Hepatocyte (in vitro differentiated cells): Measurements from ENCODE around the gene GARIN5B. TPM values are rescaled to one million over a fixed set of nuclear protein-coding genes. Genes with fewer than 3 reads are reported as not detected.

Source experiments
- polyA plus RNA-seq: library from polyadenylated mRNA; unstranded; fragments of >200 nt; fragmentation: Nextera tagmentation; extraction: Ambion mirVana; gene quantifications from 2 replicates; pipeline ENCODE4 v1.2.1, GENCODE V29; 2016
- total RNA-seq: library from RNA; depleted of rRNA; stranded (reverse); fragments of >200 nt; gene quantifications from 2 replicates; pipeline ENCODE4 v1.2.3, GENCODE V29; 2014

Gene GARIN5B
- total and polyA plus RNA-seq, 2 experiments from 2014 or later: 0.18 TPM; not detected in 1

Other genes with a start within 250 kb of the GARIN5B start
- gene PPP1R12C, start 245.6 kb downstream of the GARIN5B start, total RNA-seq: 69.7 and 71.8 TPM in 2 replicates
- 74.5 and 83.6 TPM in 2 replicates for gene PPP1R12C, start 245.6 kb downstream of the GARIN5B start, polyA plus RNA-seq
- 9.6 and 11.5 TPM in 2 replicates for gene TNNT1, start 214.1 kb downstream of the GARIN5B start, total RNA-seq
- 32.1 and 86.4 TPM in 2 replicates for gene TNNT1, start 214.1 kb downstream of the GARIN5B start, polyA plus RNA-seq
- 1.4 and 2.9 TPM in 2 replicates for gene TNNI3, start 205.5 kb downstream of the GARIN5B start, total RNA-seq
- 1.4 and 1.6 TPM in 2 replicates for gene TNNI3, start 205.5 kb downstream of the GARIN5B start, polyA plus RNA-seq
- gene DNAAF3, start 196.6 kb downstream of the GARIN5B start, total RNA-seq: 0.17 and 1.9 TPM in 2 replicates
- gene DNAAF3, start 196.6 kb downstream of the GARIN5B start, polyA plus RNA-seq: 3.8 and 4.9 TPM in 2 replicates
- 0.60 and 1.4 TPM in 2 replicates for gene SYT5, start 183.0 kb downstream of the GARIN5B start, total RNA-seq
- gene SYT5, start 183.0 kb downstream of the GARIN5B start, polyA plus RNA-seq: 0.86 and 0.98 TPM in 2 replicates
- 30.9 and 31.5 TPM in 2 replicates for gene PTPRH, start 153.8 kb downstream of the GARIN5B start, total RNA-seq
- 7.2 and 7.3 TPM in 2 replicates for gene PTPRH, start 153.8 kb downstream of the GARIN5B start, polyA plus RNA-seq
- gene TMEM86B, start 134.5 kb downstream of the GARIN5B start, total RNA-seq: 18.6 and 21.1 TPM in 2 replicates
- 48.6 and 62.3 TPM in 2 replicates for gene TMEM86B, start 134.5 kb downstream of the GARIN5B start, polyA plus RNA-seq
- 37.1 and 39.5 TPM in 2 replicates for gene PPP6R1, start 104.2 kb downstream of the GARIN5B start, total RNA-seq
- 76.0 and 79.3 TPM in 2 replicates for gene PPP6R1, start 104.2 kb downstream of the GARIN5B start, polyA plus RNA-seq
- gene HSPBP1, start 83.2 kb downstream of the GARIN5B start, total RNA-seq: 31.5 and 33.9 TPM in 2 replicates
- 52.2 and 54.5 TPM in 2 replicates for gene HSPBP1, start 83.2 kb downstream of the GARIN5B start, polyA plus RNA-seq
- 3.3 and 13.2 TPM in 2 replicates for gene BRSK1, start 79.3 kb downstream of the GARIN5B start, total RNA-seq
- gene BRSK1, start 79.3 kb downstream of the GARIN5B start, polyA plus RNA-seq: 2.4 and 2.7 TPM in 2 replicates
- 10.6 and 25.4 TPM in 2 replicates for gene TMEM150B, start 37.9 kb downstream of the GARIN5B start, total RNA-seq
- gene TMEM150B, start 37.9 kb downstream of the GARIN5B start, polyA plus RNA-seq: 8.1 and 9.2 TPM in 2 replicates
- 13.6 and 22.8 TPM in 2 replicates for gene KMT5C, start 23.4 kb downstream of the GARIN5B start, total RNA-seq
- gene KMT5C, start 23.4 kb downstream of the GARIN5B start, polyA plus RNA-seq: 23.6 and 38.0 TPM in 2 replicates
- 0.20 and 0.50 TPM in 2 replicates for gene COX6B2, start 8.5 kb downstream of the GARIN5B start, total RNA-seq
- gene COX6B2, start 8.5 kb downstream of the GARIN5B start, polyA plus RNA-seq: 4.5 and 7.8 TPM in 2 replicates
- gene IL11, start 7.2 kb upstream of the GARIN5B start, total RNA-seq: 1.4 and 4.4 TPM in 2 replicates
- gene IL11, start 7.2 kb upstream of the GARIN5B start, polyA plus RNA-seq: 6.6 and 8.5 TPM in 2 replicates
- gene TMEM190, start 13.6 kb upstream of the GARIN5B start, total RNA-seq: not detected in 2 replicates
- 6.6 and 13.0 TPM in 2 replicates for gene TMEM190, start 13.6 kb upstream of the GARIN5B start, polyA plus RNA-seq
- 1.8 and 9.1 TPM in 2 replicates for gene TMEM238, start 21.0 kb upstream of the GARIN5B start, total RNA-seq
- 29.6 and 39.2 TPM in 2 replicates for gene TMEM238, start 21.0 kb upstream of the GARIN5B start, polyA plus RNA-seq
- 604 and 984 TPM in 2 replicates for gene RPL28, start 22.7 kb upstream of the GARIN5B start, total RNA-seq
- 410 and 437 TPM in 2 replicates for gene RPL28, start 22.7 kb upstream of the GARIN5B start, polyA plus RNA-seq
- gene UBE2S, start 44.5 kb upstream of the GARIN5B start, total RNA-seq: 18.5 and 20.4 TPM in 2 replicates
- 105 and 116 TPM in 2 replicates for gene UBE2S, start 44.5 kb upstream of the GARIN5B start, polyA plus RNA-seq
- gene SHISA7, start 80.0 kb upstream of the GARIN5B start, total RNA-seq: not detected in 2 replicates
- not detected in 2 replicates for gene SHISA7, start 80.0 kb upstream of the GARIN5B start, polyA plus RNA-seq
- gene ISOC2, start 98.4 kb upstream of the GARIN5B start, total RNA-seq: 79.3 and 90.4 TPM in 2 replicates
- 64.2 and 72.2 TPM in 2 replicates for gene ISOC2, start 98.4 kb upstream of the GARIN5B start, polyA plus RNA-seq
- not detected in 2 replicates for gene C19orf85, start 101.5 kb upstream of the GARIN5B start, total RNA-seq
- gene C19orf85, start 101.5 kb upstream of the GARIN5B start, polyA plus RNA-seq: not detected in 2 replicates
- gene ZNF628, start 113.4 kb upstream of the GARIN5B start, total RNA-seq: 2.2 and 4.7 TPM in 2 replicates
- gene ZNF628, start 113.4 kb upstream of the GARIN5B start, polyA plus RNA-seq: 1.0 and 1.2 TPM in 2 replicates
- gene NAT14, start 121.9 kb upstream of the GARIN5B start, total RNA-seq: 14.0 and 22.3 TPM in 2 replicates
- gene NAT14, start 121.9 kb upstream of the GARIN5B start, polyA plus RNA-seq: 40.3 and 43.6 TPM in 2 replicates
- gene SSC5D, start 125.2 kb upstream of the GARIN5B start, total RNA-seq: 0.04 and 0.80 TPM in 2 replicates
- gene SSC5D, start 125.2 kb upstream of the GARIN5B start, polyA plus RNA-seq: 3.2 and 5.1 TPM in 2 replicates
- 0.28 and 0.30 TPM in 2 replicates for gene SBK2, start 173.9 kb upstream of the GARIN5B start, total RNA-seq
- gene SBK2, start 173.9 kb upstream of the GARIN5B start, polyA plus RNA-seq: 0.33 and 0.51 TPM in 2 replicates
- 0.57 TPM in 1 of 2 replicates, not detected in the other for gene SBK3, start 182.3 kb upstream of the GARIN5B start, total RNA-seq
- gene SBK3, start 182.3 kb upstream of the GARIN5B start, polyA plus RNA-seq: 0.92 TPM in 1 of 2 replicates, not detected in the other
- gene ZNF579, start 217.6 kb upstream of the GARIN5B start, total RNA-seq: 4.1 and 5.1 TPM in 2 replicates
- 14.8 and 21.7 TPM in 2 replicates for gene ZNF579, start 217.6 kb upstream of the GARIN5B start, polyA plus RNA-seq
- 3.8 and 5.6 TPM in 2 replicates for gene FIZ1, start 236.3 kb upstream of the GARIN5B start, total RNA-seq
- 14.0 and 16.4 TPM in 2 replicates for gene FIZ1, start 236.3 kb upstream of the GARIN5B start, polyA plus RNA-seq
- gene ZNF524, start 237.0 kb upstream of the GARIN5B start, total RNA-seq: 8.4 and 12.4 TPM in 2 replicates
- 18.5 and 19.5 TPM in 2 replicates for gene ZNF524, start 237.0 kb upstream of the GARIN5B start, polyA plus RNA-seq
- gene ZNF865, start 242.4 kb upstream of the GARIN5B start, total RNA-seq: 3.0 and 3.1 TPM in 2 replicates
- 1.7 and 2.2 TPM in 2 replicates for gene ZNF865, start 242.4 kb upstream of the GARIN5B start, polyA plus RNA-seq